GM19239 (cell line): ENCODE data around the gene TRABD2A.
A peak's percentile ranks its signal among the peaks of the same experiment; 100 is the strongest.
"Not testable (repeated sequence)": the region's sequence is repeated elsewhere in the genome, so short reads cannot be mapped to it uniquely, and the experiment has no call there.

Experiments used
- DNase-seq: peaks from one replicate; pipeline ENCODE4 v3.0.0; 2011; ENCODE audit warnings: low spot score; ENCODE audit not compliant: insufficient read length
- FAIRE-seq: peaks from 2 replicates; lab custom pipeline; 2011; peaks lifted over from hg19 to GRCh38; lab: Jason Lieb, UNC

Gene TRABD2A

GRCh38 chr2:84882414-84882738 lies 1.5 kb upstream of the TRABD2A start:
- FAIRE-seq (no peak), DNase-seq (no peak)

GRCh38 chr2:84881581-84882413 lies 913 bp upstream of the TRABD2A start:
- peak; percentile 85 for FAIRE-seq
- DNase-seq: peak; percentile 67

DNA sequence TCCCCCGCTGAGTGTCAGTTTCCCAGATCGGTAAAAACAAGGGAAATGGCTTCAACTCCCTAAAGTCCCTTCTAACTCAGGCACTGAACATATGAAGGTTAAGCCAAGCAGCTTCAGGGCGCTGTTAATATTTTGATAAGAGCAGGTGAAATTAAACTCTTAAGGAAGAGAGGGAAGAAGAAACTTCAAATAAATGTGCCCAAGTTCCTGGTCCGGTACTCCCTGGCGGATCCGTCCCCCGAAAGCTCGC lies 564 bp downstream of the TRABD2A start:
- FAIRE-seq: no peak
- DNase-seq: no peak

GRCh38 chr2:84879584-84880394 lies 1.1 kb downstream of the TRABD2A start:
- FAIRE-seq (peak; percentile 54), DNase-seq (no peak)

DNA sequence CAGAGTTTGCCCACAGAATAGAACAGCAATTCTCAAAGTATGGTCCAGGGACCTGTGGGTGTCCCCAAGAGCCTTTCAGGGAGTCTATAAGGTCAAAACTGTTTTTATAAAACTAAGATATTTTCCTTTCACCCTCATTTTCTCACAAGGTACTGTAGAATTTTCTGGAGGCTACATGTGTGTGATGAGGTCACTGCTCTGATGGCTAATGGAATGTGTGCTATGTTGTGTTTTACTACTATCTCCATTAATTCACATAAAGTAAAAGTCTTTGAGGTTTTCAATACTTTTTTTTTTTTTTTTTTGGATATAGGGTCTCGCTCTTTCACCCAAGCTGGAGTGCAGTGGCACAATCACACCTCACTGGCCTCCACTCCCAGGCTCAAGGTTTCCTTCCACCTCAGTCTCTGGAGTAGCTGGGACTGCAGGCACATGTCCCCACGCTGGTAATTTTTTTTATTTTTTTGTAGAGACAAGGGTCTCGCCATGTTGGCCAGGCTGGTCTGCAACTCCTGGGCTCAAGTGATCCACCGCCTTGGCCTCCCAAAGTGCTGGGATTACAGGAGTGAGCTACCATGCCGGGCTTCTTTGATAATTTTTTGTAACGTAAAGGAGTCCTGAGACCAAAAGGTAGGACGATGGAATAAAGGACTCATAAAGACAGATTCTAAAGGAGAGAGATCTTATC lies 1.8 kb downstream of the TRABD2A start:
- DNase-seq (no peak), FAIRE-seq (no peak)

DNA sequence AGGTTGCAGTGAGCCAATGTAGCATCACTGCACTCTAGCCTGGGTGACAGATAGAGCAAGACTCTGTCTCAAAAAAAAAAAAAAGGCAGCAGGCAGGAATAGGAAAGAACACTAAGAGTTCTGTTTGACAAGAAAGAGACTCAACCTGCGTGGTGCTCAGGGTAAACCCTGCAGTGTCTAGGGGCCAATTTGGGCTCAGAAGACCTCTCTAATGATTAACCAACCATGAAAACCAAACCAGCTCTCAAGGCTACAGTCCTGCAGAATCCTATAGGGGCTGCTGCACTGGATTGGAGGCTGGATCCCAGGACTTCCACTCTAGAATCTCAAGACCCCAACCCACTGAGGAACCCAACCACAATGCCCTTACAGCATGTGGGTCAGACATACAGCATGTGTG lies 2.4 kb downstream of the TRABD2A start:
- FAIRE-seq: no peak
- DNase-seq: no peak

- no peak for DNase-seq
- FAIRE-seq: no peak
These were observed 4.5 kb downstream of the TRABD2A start for GRCh38 chr2:84876369-84876768.

DNA sequence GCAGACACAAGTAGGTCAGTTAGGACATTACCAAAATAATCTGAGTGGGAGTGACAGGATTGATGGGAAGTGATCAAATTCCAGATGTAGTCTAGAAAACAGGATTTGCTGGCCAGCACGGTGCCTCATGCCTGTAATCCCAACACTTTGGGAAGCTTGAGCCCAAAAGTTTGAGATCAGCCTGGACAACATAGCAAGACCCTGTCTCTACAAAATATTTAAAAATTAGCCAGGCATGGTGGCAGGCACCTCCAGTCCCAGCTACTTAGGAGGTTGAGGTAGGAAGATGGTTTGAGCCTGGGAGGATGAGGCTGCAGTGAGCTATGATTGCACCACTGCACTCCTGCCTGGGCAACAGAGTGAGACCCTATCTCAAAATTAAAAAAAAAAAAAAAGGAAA lies 5.3 kb downstream of the TRABD2A start:
- not testable (repeated sequence) for DNase-seq, FAIRE-seq

GRCh38 chr2:84875213-84875560 lies 5.7 kb downstream of the TRABD2A start:
- FAIRE-seq: no peak
- no peak for DNase-seq

- no peak for FAIRE-seq
- DNase-seq: no peak
These were observed 6.3 kb downstream of the TRABD2A start for GRCh38 chr2:84874381-84875212.

DNA sequence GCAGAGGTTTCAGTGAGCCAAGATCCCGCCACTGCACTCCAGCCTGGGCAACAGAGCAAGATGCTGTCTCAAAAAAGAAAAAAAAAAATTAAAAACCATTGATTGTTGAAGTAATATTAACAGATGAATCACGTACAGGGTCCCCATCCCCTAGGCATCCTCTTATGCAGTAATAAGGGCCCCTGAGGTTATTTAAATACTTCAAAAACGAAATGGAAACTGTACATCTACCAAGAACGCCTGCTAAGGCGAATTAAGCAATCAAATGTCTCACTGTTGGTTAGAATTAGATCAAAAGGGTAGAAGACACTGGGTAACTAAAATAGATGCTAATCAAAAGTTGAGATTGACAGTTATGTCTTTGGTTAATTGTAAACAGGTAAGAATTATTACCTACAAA lies 7.5 kb downstream of the TRABD2A start:
- DNase-seq: no peak
- FAIRE-seq: no peak

- DNase-seq, FAIRE-seq: not testable (repeated sequence)
These were observed 8.2 kb downstream of the TRABD2A start for GRCh38 chr2:84872691-84873090.

- FAIRE-seq (no peak), DNase-seq (no peak)
These were observed 10.6 kb downstream of the TRABD2A start for GRCh38 chr2:84870306-84870705.

- DNase-seq, FAIRE-seq: not testable (repeated sequence)
These were observed 12.6 kb downstream of the TRABD2A start for GRCh38 chr2:84868327-84868726.

GRCh38 chr2:84866122-84866521 lies 14.8 kb downstream of the TRABD2A start:
- FAIRE-seq (no peak), DNase-seq (no peak)

GRCh38 chr2:84865181-84865783 lies 15.6 kb downstream of the TRABD2A start:
- DNase-seq: no peak
- FAIRE-seq: peak; percentile 88

GRCh38 chr2:84862006-84862405 lies 18.9 kb downstream of the TRABD2A start:
- FAIRE-seq: no peak
- no peak for DNase-seq

DNA sequence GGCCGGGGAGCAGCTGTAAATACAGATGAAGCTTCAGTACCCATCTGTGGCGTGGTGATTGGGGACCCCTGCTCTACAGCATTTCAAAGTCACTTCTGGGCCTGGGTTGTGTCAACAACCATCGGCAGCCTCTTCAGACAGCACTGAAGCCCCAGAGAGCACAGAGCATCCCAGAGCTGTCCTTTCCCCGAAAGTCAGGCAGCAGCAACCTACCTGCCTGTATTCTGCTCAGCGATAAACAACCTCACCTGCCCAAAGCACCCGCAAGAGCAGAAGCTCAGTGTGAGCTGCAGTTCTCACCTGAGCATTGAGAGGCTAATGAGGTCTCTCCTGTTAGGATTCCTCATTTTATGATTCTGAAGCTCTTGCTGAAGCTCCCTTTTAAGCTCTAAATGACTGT lies 19.3 kb downstream of the TRABD2A start:
- no peak for DNase-seq
- no peak for FAIRE-seq

DNA sequence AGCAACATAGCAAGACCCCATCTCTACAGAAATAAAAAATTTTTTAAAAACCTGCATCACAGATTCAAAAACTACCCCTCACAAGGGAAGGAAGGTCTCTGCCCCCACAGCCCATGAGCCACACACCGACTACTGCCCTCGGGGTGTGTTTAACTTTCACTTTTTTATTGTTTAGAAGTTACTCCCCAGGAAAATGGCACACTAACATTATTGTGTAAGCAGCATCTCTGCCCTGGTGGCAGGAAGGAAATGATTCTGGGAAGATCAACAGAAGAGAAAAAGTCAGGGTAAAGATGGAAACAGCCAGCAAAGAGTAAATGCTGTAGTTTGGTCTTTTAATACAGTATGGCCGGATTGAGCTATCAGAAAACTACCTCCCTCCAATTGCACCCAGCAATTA lies 21.9 kb downstream of the TRABD2A start:
- FAIRE-seq (no peak), DNase-seq (no peak)

DNA sequence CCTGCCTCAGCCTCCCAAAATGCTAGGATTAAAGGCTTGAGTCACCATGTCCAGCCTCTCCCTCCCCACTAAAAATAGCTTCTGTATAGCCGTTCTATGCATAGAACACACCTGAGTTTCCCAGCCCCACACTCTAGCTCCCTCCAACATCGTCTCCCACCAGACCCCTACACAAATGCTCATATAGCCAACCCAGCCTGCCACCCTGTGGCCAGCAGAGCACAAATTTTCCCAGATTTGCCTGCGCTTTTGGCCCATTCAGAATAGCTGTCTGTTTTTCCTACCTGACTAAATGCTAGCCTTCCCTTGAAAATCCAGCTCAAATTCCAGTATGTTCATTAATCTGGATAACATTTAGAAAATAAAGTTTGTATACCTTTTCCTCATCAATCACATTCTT lies 22.8 kb downstream of the TRABD2A start:
- peak; percentile 18 for FAIRE-seq
- DNase-seq: no peak
